Occipital lobe (tissue), 2 donors: ENCODE measurements around the gene PPHLN1. TPM values are rescaled to one million over a fixed set of nuclear protein-coding genes. Genes with fewer than 3 reads are reported as not detected.
"Not testable (repeated sequence)": the region's sequence is repeated elsewhere in the genome, so short reads cannot be mapped to it uniquely, and the experiment has no call there.

Experiments used
- DNase-seq: peaks from one replicate; lab custom pipeline; 2025; lab: John Stamatoyannopoulos, UW
- total RNA-seq: library from RNA; depleted of rRNA; stranded (reverse); fragments of >200 nt; gene quantifications from one replicate; pipeline ENCODE4 v1.2.3, GENCODE V29; 2014

PPHLN1 gene
- total RNA-seq, 1 donor from 2014 or later, result 76.0 TPM

DNA sequence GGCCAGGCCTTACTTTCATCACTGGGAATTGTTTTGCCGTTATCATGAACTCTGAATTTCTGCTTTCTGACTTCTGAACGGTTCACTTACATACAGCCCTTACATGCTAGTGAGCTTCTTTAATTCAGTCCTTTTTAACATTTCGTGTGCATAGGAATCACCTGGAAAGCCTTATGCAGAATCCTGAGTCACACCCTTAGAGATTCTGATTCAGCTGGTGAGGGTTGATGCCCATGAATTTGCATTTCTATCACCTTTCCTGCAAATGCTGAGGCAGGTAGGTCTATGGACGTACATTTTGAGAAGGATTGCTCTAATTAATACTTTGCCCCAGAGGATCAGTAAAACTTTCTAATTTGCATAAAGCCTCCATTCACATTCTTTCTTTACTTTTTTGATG lies 44.0 kb downstream of the PPHLN1 start:
- DNase-seq, result no peak

GRCh38 chr12:42372154-42372791 lies 46.3 kb downstream of the PPHLN1 start:
- no peak for DNase-seq

- DNase-seq, result no peak
Measured at GRCh38 chr12:42373669-42374068, 47.7 kb downstream of the PPHLN1 start.

DNA sequence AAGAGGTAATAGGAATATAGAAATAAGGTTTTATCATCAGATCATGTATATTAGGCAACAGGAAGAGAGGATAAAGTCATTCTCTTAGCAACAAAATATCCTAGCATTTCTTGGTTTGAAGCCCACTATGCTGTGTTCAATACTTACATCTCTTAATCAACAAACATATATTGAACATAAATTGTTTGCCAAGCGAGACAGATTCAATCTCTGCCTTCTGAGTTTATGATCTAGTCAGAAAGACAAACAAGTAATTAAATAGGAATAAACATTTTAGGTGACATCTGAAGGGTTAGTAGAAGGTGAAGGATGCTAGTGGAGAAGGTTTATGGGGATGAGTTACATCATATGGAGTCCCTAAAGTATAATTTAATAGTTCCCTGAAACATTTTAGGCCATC lies 54.8 kb downstream of the PPHLN1 start:
- DNase-seq, result no peak

DNA sequence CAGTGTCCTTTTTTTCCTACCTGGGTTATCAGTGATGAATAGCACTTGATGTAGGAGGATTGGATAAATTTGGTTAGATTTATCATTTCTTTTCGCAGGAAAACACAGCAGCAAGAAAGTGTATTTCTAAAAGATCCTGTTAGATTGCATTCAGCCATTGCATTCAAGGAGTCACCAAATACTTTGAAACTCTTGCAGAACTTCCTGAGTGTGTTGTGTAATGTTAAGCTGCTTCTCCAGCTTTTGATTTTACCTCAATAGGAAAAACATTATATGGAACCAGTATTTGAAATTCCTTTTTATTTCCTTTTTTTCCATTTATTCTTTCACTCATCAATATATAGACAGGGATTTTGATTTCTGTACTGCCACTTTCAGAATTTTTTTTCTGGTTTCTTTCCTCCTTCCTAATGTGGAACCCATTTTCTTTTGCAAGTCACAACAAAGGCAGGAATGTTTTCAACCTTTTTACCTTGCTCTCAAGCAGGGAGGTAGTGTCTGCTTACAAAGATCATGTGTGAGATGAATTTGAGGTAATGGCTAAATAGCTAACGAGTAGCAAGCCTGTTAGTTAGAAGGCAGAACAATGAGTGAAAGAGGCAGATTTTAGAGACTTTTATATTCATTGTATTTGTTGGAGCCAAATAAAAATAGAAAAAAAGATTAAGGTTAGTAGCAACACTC lies 56.2 kb downstream of the PPHLN1 start:
- DNase-seq, result no peak

GRCh38 chr12:42385326-42385841 lies 59.4 kb downstream of the PPHLN1 start:
- DNase-seq, result no peak

- DNase-seq, result no peak
Measured at GRCh38 chr12:42386308-42386707, 60.3 kb downstream of the PPHLN1 start.

GRCh38 chr12:42388086-42388485 lies 62.1 kb downstream of the PPHLN1 start:
- not testable (repeated sequence) for DNase-seq

GRCh38 chr12:42394429-42394828 lies 68.5 kb downstream of the PPHLN1 start:
- no peak for DNase-seq

GRCh38 chr12:42396473-42397259 lies 70.7 kb downstream of the PPHLN1 start:
- DNase-seq, result no peak

DNA sequence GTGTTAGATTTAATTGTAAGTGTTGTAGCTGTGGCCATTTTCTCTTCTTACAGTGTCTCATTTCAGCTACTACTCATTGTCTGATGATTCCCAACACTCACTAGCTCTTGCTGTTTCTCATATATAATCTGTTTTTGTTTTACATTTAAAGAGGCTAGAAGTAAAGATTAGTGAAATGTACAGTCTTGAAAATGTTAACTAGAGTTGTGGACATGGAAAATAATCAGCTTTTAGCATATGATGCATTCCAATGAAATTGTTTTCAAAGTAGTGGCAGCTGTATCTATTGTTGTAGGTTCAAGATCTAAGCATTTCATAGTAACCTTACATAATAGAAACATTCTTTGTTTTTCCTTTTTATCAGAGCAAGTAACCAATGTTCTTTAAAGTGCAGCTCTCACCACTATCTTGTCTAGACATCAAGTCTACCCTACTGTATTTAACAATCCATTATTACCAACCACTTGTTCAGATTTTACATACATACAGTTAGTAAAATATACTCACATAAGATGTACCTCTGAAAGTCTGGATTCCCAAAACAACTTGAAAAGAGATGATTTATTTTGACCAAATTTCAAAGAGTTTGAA lies 76.9 kb downstream of the PPHLN1 start:
- DNase-seq, result no peak

DNA sequence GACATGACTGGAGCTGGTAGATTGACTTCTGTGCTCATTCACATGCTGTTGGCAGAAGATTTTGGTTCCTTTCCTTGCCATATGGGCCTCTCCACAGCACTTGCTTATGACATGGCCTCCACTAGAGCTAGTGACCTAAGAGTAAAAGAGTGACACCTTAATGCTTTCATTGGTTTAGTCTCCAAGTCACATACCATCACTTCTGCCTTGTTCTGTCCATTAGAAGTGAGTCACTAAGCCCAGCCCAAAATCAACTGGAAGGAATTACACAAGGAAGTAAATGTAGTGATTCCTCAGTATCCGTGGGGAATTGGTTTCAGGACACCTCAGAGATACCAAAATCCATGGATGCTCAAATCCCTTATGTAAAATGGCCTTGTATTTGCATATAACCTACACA lies 81.3 kb downstream of the PPHLN1 start:
- DNase-seq, result no peak

GRCh38 chr12:42409471-42409870 lies 83.5 kb downstream of the PPHLN1 start:
- no peak for DNase-seq

- no peak for DNase-seq
Measured at GRCh38 chr12:42410340-42410739, 84.4 kb downstream of the PPHLN1 start.

- DNase-seq, result no peak
Measured at GRCh38 chr12:42420395-42420794, 94.4 kb downstream of the PPHLN1 start.

DNA sequence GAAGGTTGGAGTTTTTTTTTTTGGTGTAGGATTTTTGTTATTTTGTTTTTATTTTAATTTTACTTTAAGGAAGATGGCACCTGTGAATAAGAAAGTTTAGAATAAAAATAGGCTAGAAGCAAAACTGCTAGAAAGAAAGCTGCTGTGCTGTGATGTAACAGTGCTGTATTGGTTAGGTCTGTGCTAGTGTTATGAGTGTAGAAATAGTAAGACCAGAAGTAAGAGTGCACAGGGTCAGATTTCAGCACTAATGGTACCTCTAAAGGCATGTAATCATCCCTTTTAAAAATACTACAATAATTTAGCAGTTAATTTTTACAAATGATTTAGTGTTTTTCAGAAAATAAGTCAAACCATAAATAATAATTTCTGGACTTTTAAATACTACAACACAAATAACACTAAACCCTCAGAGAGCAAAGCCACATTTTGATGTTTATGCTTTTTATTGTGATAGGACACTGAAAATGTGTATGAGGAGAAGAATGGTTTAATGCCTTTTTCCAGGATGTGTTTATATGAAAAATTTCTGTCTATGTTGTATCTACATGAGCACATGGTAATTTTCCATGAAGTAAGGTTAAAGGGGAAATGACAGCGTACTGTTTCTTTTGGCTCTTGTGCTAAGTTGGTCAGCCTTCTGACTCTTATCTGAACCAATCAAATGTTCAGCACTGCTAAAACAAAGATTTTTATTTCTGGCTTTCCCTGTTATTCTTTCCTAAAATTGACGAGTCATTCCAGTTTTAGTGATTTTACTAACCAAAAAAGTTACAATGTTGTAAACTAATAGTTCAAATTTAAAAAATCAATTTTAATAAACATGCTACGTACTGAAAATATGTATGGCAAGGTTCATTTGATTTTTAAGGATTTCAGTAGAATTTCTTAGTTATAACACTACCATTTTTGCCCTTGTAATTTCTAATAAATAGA lies 96.1 kb downstream of the PPHLN1 start:
- DNase-seq, result no peak

GRCh38 chr12:42422785-42423184 lies 96.8 kb downstream of the PPHLN1 start:
- DNase-seq, result no peak

GRCh38 chr12:42426746-42427145 lies 100.8 kb downstream of the PPHLN1 start:
- no peak for DNase-seq

- DNase-seq, result no peak
Measured at GRCh38 chr12:42428850-42429249, 102.9 kb downstream of the PPHLN1 start.

- DNase-seq, result no peak
Measured at GRCh38 chr12:42432517-42433140, 106.7 kb downstream of the PPHLN1 start.
